HepG2 (cell line): ENCODE results near the gene GHRHR. TPM values are rescaled to one million over a fixed set of nuclear protein-coding genes. Genes with fewer than 3 reads are reported as not detected.
A peak's percentile ranks its signal among the peaks of the same experiment; 100 is the strongest.

Experiments
- ATAC-seq: fragments of 200-7000 bp; cut with Tn5 transposase; 3 replicates; pipeline ENCODE4 v1.9.1; 2020; ENCODE audit warnings: mild to moderate bottlenecking, moderate library complexity
- BruUV-seq: library from RNA; stranded (reverse); fragments of 400-500 nt; replicated peaks from 2 replicates; lab custom pipeline; 2021; lab: Mats Ljungman, UMichigan
- CTCF ChIA-PET: fragments of 300-600 bp; formaldehyde crosslinking; extraction: SDS; loops from one replicate; lab custom pipeline; 2021; ENCODE audit warnings: low total read pairs, inconsistent platforms, low intra/inter-chr PET ratio; lab: Yijun Ruan, JAX
- POLR2A ChIA-PET: fragments of 350-600 bp; sonication (Branson Sonifier 250); formaldehyde crosslinking; loops from one replicate; lab custom pipeline; 2020; ENCODE audit warnings: antibody characterized with exemption, inconsistent platforms; lab: Yijun Ruan, JAX
- DNase-seq: peaks from one replicate; pipeline ENCODE4 v3.0.0-alpha.2; 2015; ENCODE audit warnings: low spot score
- FAIRE-seq: peaks from 3 replicates; lab custom pipeline; 2011; peaks lifted over from hg19 to GRCh38; lab: Jason Lieb, UNC
- H2AFZ ChIP-seq: one replicate; pipeline ENCODE4 v1.6.1; 2011; ENCODE audit warnings: low read length, inconsistent platforms
- H3K27ac ChIP-seq: fragments of 300-600 bp; 3 replicates; pipeline ENCODE4 v1.8.0; 2011; ENCODE audit warnings: mixed run types, mild to moderate bottlenecking, mixed read lengths, low read length, inconsistent platforms; ENCODE audit not compliant: insufficient read depth; ENCODE audit errors: extremely low read length
- H3K27me3 ChIP-seq, 2 experiments: fragments of 200-600 bp in 1 of 2; 2 replicates in 1 of 2; 3 replicates in 1 of 2; pipeline versions ENCODE4 v1.6.0 to v1.8.0; 2011; ENCODE audit warnings: low read length in 2 of 2, mild to moderate bottlenecking in 2 of 2, moderate library complexity in 2 of 2, inconsistent platforms in 1 of 2; ENCODE audit not compliant: insufficient read depth in 2 of 2, control insufficient read depth in 1 of 2
- H3K36me3 ChIP-seq, 2 experiments: fragments of 200-600 bp in 1 of 2; replicated peaks in 1 of 2; 2 replicates in 1 of 2; 3 replicates in 1 of 2; pipeline versions ENCODE4 v1.5.1 to v1.8.0; 2011; ENCODE audit warnings: low read length in 2 of 2, inconsistent platforms in 1 of 2; ENCODE audit not compliant: insufficient read depth in 2 of 2, control insufficient read depth in 1 of 2
- H3K4me1 ChIP-seq: 2 replicates; pipeline ENCODE4 v1.5.1; 2012; ENCODE audit warnings: low read length, inconsistent platforms; ENCODE audit not compliant: insufficient read depth
- H3K4me2 ChIP-seq: 2 replicates; pipeline ENCODE4 v1.6.0; 2011; ENCODE audit warnings: low read depth, low read length, inconsistent platforms
- H3K4me3 ChIP-seq, 3 experiments: fragments of 200-600 bp in 1 of 3; sonication (generic), shearing (Covaris generic) in 1 of 3; replicated peaks in 1 of 3; 2 replicates each; pipeline ENCODE4 v1.5.1; 2011 to 2016; ENCODE audit warnings: low read length in 3 of 3, inconsistent platforms in 2 of 3, low read depth in 2 of 3, mild to moderate bottlenecking in 2 of 3, control low read depth in 1 of 3, mixed read lengths in 1 of 3; ENCODE audit not compliant: insufficient read depth in 1 of 3
- H3K79me2 ChIP-seq: one replicate; pipeline ENCODE4 v1.6.1; 2011; ENCODE audit warnings: low read length, inconsistent platforms; ENCODE audit not compliant: insufficient read depth
- H3K9ac ChIP-seq: 2 replicates; pipeline ENCODE4 v1.6.0; 2011; ENCODE audit warnings: mild to moderate bottlenecking, low read depth, low read length, inconsistent platforms; ENCODE audit not compliant: insufficient read depth
- H3K9me3 ChIP-seq: 2 replicates; pipeline ENCODE4 v1.5.1; 2012; ENCODE audit warnings: mild to moderate bottlenecking, low read length
- H4K20me1 ChIP-seq: 2 replicates; pipeline ENCODE4 v1.6.0; 2011; ENCODE audit warnings: inconsistent platforms, mild to moderate bottlenecking, low read length, moderate library complexity; ENCODE audit not compliant: insufficient read depth
- RAD21 ChIP-seq: fragments of 450-650 bp; formaldehyde crosslinking; IDR thresholded peaks from 2 replicates; pipeline ENCODE4 v1.5.0; 2020; ENCODE audit warnings: mild to moderate bottlenecking
- SMC3 ChIP-seq: IDR thresholded peaks from 2 replicates; pipeline ENCODE4 v1.6.1; 2011; ENCODE audit warnings: low read length, improper control_type of control experiment
- STAG1 ChIP-seq: sonication (generic); formaldehyde crosslinking; IDR thresholded peaks from 2 replicates; pipeline ENCODE4 v1.4.0; 2020; ENCODE audit warnings: missing genetic modification reagents
- TBX3 ChIP-seq: fragments of 450-650 bp; IDR thresholded peaks from 2 replicates; pipeline ENCODE4 v1.6.1; 2017; ENCODE audit warnings: antibody characterized with exemption, mild to moderate bottlenecking, inconsistent platforms, borderline replicate concordance
- ZNF746 ChIP-seq: sonication (generic); formaldehyde crosslinking; IDR thresholded peaks from 2 replicates; pipeline ENCODE4 v1.8.0; 2022; ENCODE audit warnings: mild to moderate bottlenecking, missing genetic modification reagents
- ZNF788 ChIP-seq: sonication (generic); formaldehyde crosslinking; IDR thresholded peaks from 2 replicates; pipeline ENCODE4 v1.5.0; 2020; ENCODE audit warnings: mild to moderate bottlenecking, missing genetic modification reagents, borderline replicate concordance
- WGBS: methylation state at CpG from one replicate; pipeline ENCODE4 v1.1.6; 2017; ENCODE audit warnings: low lambda C conversion rate; 5-methylcytosine and 5-hydroxymethylcytosine counted together
- in situ Hi-C: cut with HindIII; loops from 2 replicates; pipeline ENCODE4 v1.10.0; 2017; ENCODE audit warnings: low pct_unique_long_range_greater_than_20kb; ENCODE audit not compliant: extremely low pct_ligation_motif_present
- intact Hi-C: fragments of 100-400 bp; cut with micrococcal nuclease; formaldehyde crosslinking; loops from one replicate; pipeline ENCODE4 v1.10.0; 2022; ENCODE audit not compliant: unreplicated experiment
- polyA plus RNA-seq, 8 experiments: library from polyadenylated mRNA; depleted of rRNA in 3 of 8; stranded (reverse) in 7 of 8; unstranded in 1 of 8; fragments of >200 nt; fragmentation: Illumina TruSeq in 4 of 8; extraction: Trizol in 4 of 8; gene quantifications; 2 replicates each; pipeline versions ENCODE4 v1.2.1 to v1.2.3, GENCODE V29; 2011 to 2016; ENCODE audit warnings: low read depth in 4 of 8, missing spikeins in 1 of 8, mixed read lengths in 1 of 8; ENCODE audit not compliant: insufficient read depth in 1 of 8
- total RNA-seq, 5 experiments: library from RNA; depleted of rRNA; stranded (reverse); fragments of >200 nt; fragmentation: Illumina TruSeq; extraction: Trizol; gene quantifications; 2 replicates each; pipeline ENCODE4 v1.2.3, GENCODE V29; 2016; ENCODE audit warnings: low read depth in 1 of 5
- TF ChIP-seq, protein P1 (sequence below): sonication (generic); formaldehyde crosslinking; IDR thresholded peaks from 2 replicates; pipeline ENCODE4 v1.5.0; 2020; ENCODE audit warnings: mild to moderate bottlenecking, missing genetic modification reagents, moderate library complexity

Gene GHRHR
- total and polyA plus RNA-seq, 2 of the 13 experiments (the other 11 are each of a cell fraction or from before 2014, with no cell fraction given), result not detected

DNA sequence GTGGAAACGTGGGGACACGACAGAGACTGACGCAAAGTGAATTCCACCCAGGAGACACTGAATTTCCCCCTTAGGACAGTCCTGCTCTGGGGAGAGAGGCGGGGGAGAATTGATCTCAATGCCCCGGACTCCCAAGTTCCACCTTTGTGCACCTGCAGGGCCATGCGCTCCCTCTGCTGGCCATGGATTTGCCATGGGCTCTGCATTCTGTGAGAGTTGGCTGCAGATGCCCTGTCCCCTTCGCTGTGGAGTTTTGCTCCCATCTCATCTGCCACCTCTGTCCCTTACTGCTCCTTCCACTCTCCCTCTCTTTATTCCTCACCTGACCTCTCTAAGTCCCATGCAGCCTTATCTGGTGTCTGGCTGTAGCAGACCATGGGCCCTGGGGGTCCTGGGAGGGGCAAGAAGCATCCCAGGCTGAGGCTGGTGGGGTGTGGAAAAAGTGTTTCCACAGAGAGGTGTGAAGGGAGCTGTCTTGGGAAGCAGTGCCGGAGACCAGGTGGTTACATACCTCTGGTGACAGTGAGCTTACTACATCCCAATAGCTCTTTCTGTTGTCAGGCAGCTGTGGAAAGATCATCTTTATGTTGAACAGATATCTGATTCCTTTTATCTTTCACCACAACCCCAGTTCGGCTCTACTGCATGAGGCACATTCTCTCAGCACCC lies 14.3 kb downstream of the GHRHR start:
- H4K20me1 ChIP-seq, result no peaks in the 10 kb centered on the region
- H3K4me3 ChIP-seq, result no peak overlapping the region
- no peak overlapping the region for H2AFZ ChIP-seq
- H3K27ac ChIP-seq, result no peak overlapping the region
- H3K4me2 ChIP-seq, result no peak overlapping the region
- no peak overlapping the region for H3K9ac ChIP-seq
- in situ Hi-C loops (loop anchor here (5.0 to 25.0 kb wide), 2 partner anchors 176 to 759 kb away; no protein-coding TSS in a partner anchor), intact Hi-C loops (no loop called here)
- CTCF ChIA-PET, result interaction anchor here (1.9 kb wide), 1 partner anchor 177 kb away, joined by 8 read pairs; no protein-coding TSS in a partner anchor
- POLR2A ChIA-PET, result no interaction called here
- no peaks in the 10 kb centered on the region for H3K79me2 ChIP-seq
- DNase-seq, result peak; percentile 32
- no peak for FAIRE-seq
- 23% methylated on average over 8 of the region's 9 CpGs for WGBS
- H3K27me3 ChIP-seq, result peaks cover 0 to 4% of the 10 kb centered on the region in 2 experiments; a peak in 1 of 5 replicates
- H3K4me1 ChIP-seq, result peaks cover 11% of the 10 kb centered on the region
- BruUV-seq, result no TSS peak
- no peak for TF ChIP-seq ZNF746 (CRISPR knock-in tag)
- TF ChIP-seq STAG1 (CRISPR knock-in tag), result peak; percentile 50
- TF ChIP-seq RAD21 (CRISPR knock-in tag), result peak; percentile 29; the same call in 1 of the 2 replicates
- TF ChIP-seq SMC3, result peak; percentile 31; the same call in 1 of the 2 replicates
- TF ChIP-seq, protein P1, sequence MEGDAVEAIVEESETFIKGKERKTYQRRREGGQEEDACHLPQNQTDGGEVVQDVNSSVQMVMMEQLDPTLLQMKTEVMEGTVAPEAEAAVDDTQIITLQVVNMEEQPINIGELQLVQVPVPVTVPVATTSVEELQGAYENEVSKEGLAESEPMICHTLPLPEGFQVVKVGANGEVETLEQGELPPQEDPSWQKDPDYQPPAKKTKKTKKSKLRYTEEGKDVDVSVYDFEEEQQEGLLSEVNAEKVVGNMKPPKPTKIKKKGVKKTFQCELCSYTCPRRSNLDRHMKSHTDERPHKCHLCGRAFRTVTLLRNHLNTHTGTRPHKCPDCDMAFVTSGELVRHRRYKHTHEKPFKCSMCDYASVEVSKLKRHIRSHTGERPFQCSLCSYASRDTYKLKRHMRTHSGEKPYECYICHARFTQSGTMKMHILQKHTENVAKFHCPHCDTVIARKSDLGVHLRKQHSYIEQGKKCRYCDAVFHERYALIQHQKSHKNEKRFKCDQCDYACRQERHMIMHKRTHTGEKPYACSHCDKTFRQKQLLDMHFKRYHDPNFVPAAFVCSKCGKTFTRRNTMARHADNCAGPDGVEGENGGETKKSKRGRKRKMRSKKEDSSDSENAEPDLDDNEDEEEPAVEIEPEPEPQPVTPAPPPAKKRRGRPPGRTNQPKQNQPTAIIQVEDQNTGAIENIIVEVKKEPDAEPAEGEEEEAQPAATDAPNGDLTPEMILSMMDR (CRISPR knock-in tag), result peak; percentile 66
- no peak for TF ChIP-seq ZNF788 (CRISPR knock-in tag)
- TF ChIP-seq TBX3, result no peak
- ATAC-seq, result peak; percentile 69
- H3K9me3 ChIP-seq, result no peaks in the 10 kb centered on the region
- no peaks in the 10 kb centered on the region for H3K36me3 ChIP-seq
